B cell (primary cell): ENCODE data around the gene ERC2. TPM values are rescaled to one million over a fixed set of nuclear protein-coding genes. Genes with fewer than 3 reads are reported as not detected.

Source experiments
- ATAC-seq: fragments of 200-7000 bp; cut with Tn5 transposase; one replicate; pipeline ENCODE4 v1.10.0; 2021; ENCODE audit warnings: low read depth, mild to moderate bottlenecking, moderate number of reproducible peaks, moderate library complexity
- CTCF ChIA-PET: fragments of 350-600 bp; sonication (Branson Sonifier 250); formaldehyde crosslinking; loops from one replicate; lab custom pipeline; 2021; ENCODE audit warnings: antibody characterized with exemption, inconsistent platforms; lab: Charles Lee
- POLR2A ChIA-PET: fragments of 350-600 bp; sonication (Branson Sonifier 250); formaldehyde crosslinking; loops from one replicate; lab custom pipeline; 2021; ENCODE audit warnings: antibody characterized with exemption; lab: Charles Lee
- DNase-seq: peaks from one replicate; pipeline ENCODE4 v3.0.0; 2013
- H2AFZ ChIP-seq: 2 replicates; pipeline ENCODE4 v1.6.1; 2012; ENCODE audit warnings: mild to moderate bottlenecking, low read depth, low read length; ENCODE audit not compliant: insufficient read depth, poor library complexity, severe bottlenecking
- H3K27ac ChIP-seq, 2 donors: 1 replicate in 1 of 2; 2 replicates in 1 of 2; pipeline ENCODE4 v1.5.1; 2012 to 2013; ENCODE audit warnings: low read length in 2 of 2, mild to moderate bottlenecking in 2 of 2, moderate library complexity in 1 of 2
- H3K27me3 ChIP-seq, 4 experiments: fragments of 200-600 bp in 1 of 4; sonication (generic) in 1 of 4; replicated peaks in 1 of 4; 1 replicate in 2 of 4; 2 replicates in 2 of 4; pipeline versions ENCODE4 v1.6.1 to v1.7.0; 2013 to 2016; ENCODE audit warnings: low read length in 3 of 4, mild to moderate bottlenecking in 2 of 4, mixed read lengths in 1 of 4, moderate library complexity in 1 of 4; ENCODE audit not compliant: insufficient read depth in 4 of 4, control insufficient read depth in 3 of 4; ENCODE audit errors: control extremely low read depth in 1 of 4
- H3K36me3 ChIP-seq, 2 experiments: replicated peaks in 1 of 2; 1 replicate in 1 of 2; 2 replicates in 1 of 2; pipeline versions ENCODE4 v1.6.1 to v1.7.1; 2013; ENCODE audit warnings: low read length in 1 of 2; ENCODE audit not compliant: insufficient read depth in 2 of 2, control insufficient read depth in 1 of 2; ENCODE audit errors: control extremely low read depth in 1 of 2, extremely low read depth in 1 of 2
- H3K4me1 ChIP-seq, 2 donors: fragments of 200-600 bp in 1 of 2; sonication (generic) in 1 of 2; 1 replicate in 1 of 2; 2 replicates in 1 of 2; pipeline versions ENCODE4 v1.5.1 to v1.6.1; 2013 to 2017; ENCODE audit warnings: low read length in 2 of 2; ENCODE audit not compliant: control insufficient read depth in 2 of 2, insufficient read depth in 2 of 2
- H3K4me2 ChIP-seq: replicated peaks from 2 replicates; pipeline ENCODE3; 2012; ENCODE audit warnings: mild to moderate bottlenecking, low read depth, low read length; ENCODE audit not compliant: poor library complexity, severe bottlenecking
- H3K4me3 ChIP-seq, 5 experiments: fragments of 200-600 bp in 1 of 5; sonication (generic) in 1 of 5; 1 replicate in 3 of 5; 2 replicates in 2 of 5; pipeline versions ENCODE4 v1.5.1 to v1.7.0; 2011 to 2016; ENCODE audit warnings: low read length in 4 of 5, mild to moderate bottlenecking in 4 of 5, low read depth in 2 of 5, control low read depth in 1 of 5, moderate library complexity in 1 of 5; ENCODE audit not compliant: insufficient read depth in 1 of 5; ENCODE audit errors: control extremely low read depth in 1 of 5, extremely low read depth in 1 of 5
- H3K79me2 ChIP-seq: fragments of 200-600 bp; sonication (generic); one replicate; pipeline ENCODE4 v1.6.0; 2016; ENCODE audit warnings: low read length; ENCODE audit not compliant: control insufficient read depth, insufficient read depth
- H3K9ac ChIP-seq: fragments of 200-600 bp; sonication (generic); 2 replicates; pipeline ENCODE4 v1.6.1; 2017; ENCODE audit warnings: mild to moderate bottlenecking, low read length, moderate library complexity
- H3K9me3 ChIP-seq, 3 donors: one replicate each; pipeline versions ENCODE4 v1.6.1 to v1.7.1; 2013; ENCODE audit warnings: low read length in 2 of 3; ENCODE audit not compliant: control insufficient read depth in 2 of 3, insufficient read depth in 1 of 3; ENCODE audit errors: control extremely low read depth in 1 of 3
- H4K20me1 ChIP-seq: 2 replicates; pipeline ENCODE4 v1.6.0; 2012; ENCODE audit warnings: mild to moderate bottlenecking, low read length; ENCODE audit not compliant: insufficient read depth, control insufficient read depth, poor library complexity, severe bottlenecking
- H3K27ac Mint-ChIP-seq: one replicate; pipeline ENCODE4 v1.8.0; 2021; ENCODE audit warnings: mixed read lengths
- H3K27me3 Mint-ChIP-seq: one replicate; pipeline ENCODE4 v1.8.0; 2021; ENCODE audit warnings: mixed read lengths
- H3K4me1 Mint-ChIP-seq: one replicate; pipeline ENCODE4 v1.8.0; 2021; ENCODE audit warnings: mixed read lengths
- H3K4me3 Mint-ChIP-seq: one replicate; pipeline ENCODE4 v1.8.0; 2021; ENCODE audit warnings: mixed read lengths
- H3K9me3 Mint-ChIP-seq: one replicate; pipeline ENCODE4 v1.8.0; 2022; ENCODE audit warnings: mixed read lengths; ENCODE audit not compliant: insufficient read depth
- CTCF ChIP-seq: fragments of 200-600 bp; IDR thresholded peaks from one replicate; pipeline ENCODE4 v1.8.0; 2022; ENCODE audit warnings: antibody characterized with exemption, mild to moderate bottlenecking
- EZH2 ChIP-seq: IDR thresholded peaks from 2 replicates; pipeline ENCODE4 v1.6.1; 2012; ENCODE audit warnings: borderline replicate concordance, low read depth, mild to moderate bottlenecking, moderate library complexity, low read length; ENCODE audit not compliant: insufficient read depth, poor library complexity, severe bottlenecking
- WGBS: methylation state at CpG from one replicate; pipeline ENCODE4 v1.1.5; 2013; ENCODE audit warnings: missing lambda C conversion rate; ENCODE audit not compliant: insufficient coverage; 5-methylcytosine and 5-hydroxymethylcytosine counted together
- intact Hi-C: fragments of 100-400 bp; cut with micrococcal nuclease; formaldehyde crosslinking; loops from one replicate; pipeline ENCODE4 v1.10.0; 2022
- polyA plus RNA-seq: library from polyadenylated mRNA; depleted of rRNA; stranded (reverse); fragments of >200 nt; gene quantifications from 2 replicates; pipeline ENCODE4 v1.2.3, GENCODE V29; 2012
- total RNA-seq, 2 donors: library from RNA; stranded (reverse); fragments of 120-200 nt in 1 of 2; gene quantifications; 1 replicate in 1 of 2; 2 replicates in 1 of 2; pipeline versions ENCODE4 v1.2.3 to v1.2.4, GENCODE V29; 2013 to 2022

Gene ERC2
- total and polyA plus RNA-seq, 2 donors (not counting 1 experiment from before 2014, with no cell fraction given): not detected

- no peaks in the 10 kb centered on the region for H3K27me3 Mint-ChIP-seq
- H3K9ac ChIP-seq: no peak overlapping the region
- H3K27me3 ChIP-seq: no peaks in the 10 kb centered on the region
- H3K4me1 ChIP-seq: no peaks in the 10 kb centered on the region
- no peak overlapping the region for H2AFZ ChIP-seq
- ATAC-seq (no peak), DNase-seq (no peak)
- H3K4me3 Mint-ChIP-seq: no peak overlapping the region
- no peak for TF ChIP-seq EZH2
- TF ChIP-seq CTCF: no peak
- CTCF ChIA-PET: no interaction called here
- no peak overlapping the region for H3K4me3 ChIP-seq
- intact Hi-C loops: no loop called here
- H3K36me3 ChIP-seq: no peaks in the 10 kb centered on the region
- no peaks in the 10 kb centered on the region for H3K9me3 Mint-ChIP-seq
- WGBS: 67% methylated on average over 1 of the region's 2 CpGs
- POLR2A ChIA-PET: no interaction called here
- no peak overlapping the region for H3K4me2 ChIP-seq
- no peaks in the 10 kb centered on the region for H3K79me2 ChIP-seq
- H3K27ac Mint-ChIP-seq: no peak overlapping the region
- no peak overlapping the region for H3K27ac ChIP-seq
- H3K4me1 Mint-ChIP-seq: no peaks in the 10 kb centered on the region
- H3K9me3 ChIP-seq: no peaks in the 10 kb centered on the region
- no peaks in the 10 kb centered on the region for H4K20me1 ChIP-seq
Observed at GRCh38 chr3:55879901-55880331, 588.4 kb downstream of the ERC2 start.

- Mint-ChIP-seq H3K9me3 (no peaks in the 10 kb centered on the region), H3K4me3 (no peak overlapping the region), H3K27ac (no peak overlapping the region), H3K27me3 (no peaks in the 10 kb centered on the region), H3K4me1 (no peaks in the 10 kb centered on the region)
- Histone ChIP-seq H3K9ac (no peak overlapping the region), H2AFZ (no peak overlapping the region), H3K4me1 (no peaks in the 10 kb centered on the region), H3K79me2 (no peaks in the 10 kb centered on the region), H3K27me3 (no peaks in the 10 kb centered on the region), H3K4me2 (no peak overlapping the region), H4K20me1 (no peaks in the 10 kb centered on the region), H3K4me3 (no peak overlapping the region), H3K9me3 (peaks cover 0 to 4% (median 0%) of the 10 kb centered on the region in 3 donors), H3K36me3 (no peaks in the 10 kb centered on the region), H3K27ac (no peak overlapping the region)
- WGBS: 85% methylated on average over 2 of the region's 4 CpGs
- TF ChIP-seq EZH2: no peak
- no peak for TF ChIP-seq CTCF
- ATAC-seq (no peak), DNase-seq (no peak)
- ChIA-PET POLR2A (no interaction called here), CTCF (no interaction called here)
- intact Hi-C loops: no loop called here
Observed at GRCh38 chr3:55877703-55878102, 590.6 kb downstream of the ERC2 start.
